Erythroblast (primary cell): Measurements from ENCODE around the gene DAB2IP.
"Not testable (repeated sequence)": the region's sequence is repeated elsewhere in the genome, so short reads cannot be mapped to it uniquely, and the experiment has no call there.

Experiments used
- DNase-seq, 2 experiments: peaks; one replicate each; lab custom pipeline; 2025; lab: John Stamatoyannopoulos, UW
- GATA1 ChIP-seq: IDR thresholded peaks from 2 replicates; pipeline ENCODE4 v1.6.1; 2011; ENCODE audit warnings: low read depth, mild to moderate bottlenecking, control low read depth, low read length, moderate library complexity
- POLR2A ChIP-seq: IDR thresholded peaks from 2 replicates; pipeline ENCODE4 v1.6.1; 2011; ENCODE audit warnings: mild to moderate bottlenecking, low read length

The DAB2IP gene

GRCh38 chr9:121780177-121781040 is 129.0 kb downstream of the DAB2IP start:
- TF ChIP-seq POLR2A = no peak
- no peak for TF ChIP-seq GATA1
- DNase-seq = no peak

- TF ChIP-seq GATA1 (no peak), POLR2A (no peak)
- no peak for DNase-seq
Observed at GRCh38 chr9:121781145-121781548, 129.7 kb downstream of the DAB2IP start.

DNA sequence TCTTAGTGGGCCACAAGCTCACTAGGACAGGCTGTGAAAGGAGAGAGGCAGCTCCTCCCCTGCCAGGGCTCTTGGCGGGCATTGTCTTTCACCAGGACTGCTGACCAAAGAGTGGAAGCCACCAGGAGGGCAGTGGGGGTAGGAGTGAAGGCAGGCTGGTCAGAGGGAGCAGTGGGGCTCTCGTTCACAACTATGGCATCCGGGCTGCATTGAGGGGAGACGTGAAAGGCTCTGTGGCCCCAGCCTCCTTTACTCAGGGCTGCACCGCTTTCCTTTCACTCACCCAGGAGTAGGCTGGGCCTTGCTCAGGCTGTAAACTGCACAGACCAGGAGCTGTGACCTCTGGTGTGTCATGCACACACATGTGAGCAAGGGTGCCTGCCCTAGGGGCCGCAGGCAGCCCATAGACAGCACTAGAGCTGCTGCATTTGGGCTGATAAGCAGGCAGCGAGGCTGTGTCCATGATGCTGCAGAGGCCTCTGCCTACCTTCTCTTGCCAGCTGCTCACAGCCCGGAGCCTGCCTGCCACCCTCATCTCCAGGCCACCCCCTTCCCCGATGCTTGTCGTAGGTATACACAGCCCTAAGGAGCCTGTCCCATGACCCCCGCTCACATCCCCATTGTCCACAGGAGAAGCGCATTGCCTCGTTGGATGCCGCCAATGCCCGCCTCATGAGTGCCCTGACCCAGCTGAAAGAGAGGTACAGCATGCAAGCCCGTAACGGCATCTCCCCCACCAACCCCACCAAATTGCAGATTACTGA is 130.4 kb downstream of the DAB2IP start:
- no peak for TF ChIP-seq POLR2A
- TF ChIP-seq GATA1 = no peak
- DNase-seq = no peak

DNA sequence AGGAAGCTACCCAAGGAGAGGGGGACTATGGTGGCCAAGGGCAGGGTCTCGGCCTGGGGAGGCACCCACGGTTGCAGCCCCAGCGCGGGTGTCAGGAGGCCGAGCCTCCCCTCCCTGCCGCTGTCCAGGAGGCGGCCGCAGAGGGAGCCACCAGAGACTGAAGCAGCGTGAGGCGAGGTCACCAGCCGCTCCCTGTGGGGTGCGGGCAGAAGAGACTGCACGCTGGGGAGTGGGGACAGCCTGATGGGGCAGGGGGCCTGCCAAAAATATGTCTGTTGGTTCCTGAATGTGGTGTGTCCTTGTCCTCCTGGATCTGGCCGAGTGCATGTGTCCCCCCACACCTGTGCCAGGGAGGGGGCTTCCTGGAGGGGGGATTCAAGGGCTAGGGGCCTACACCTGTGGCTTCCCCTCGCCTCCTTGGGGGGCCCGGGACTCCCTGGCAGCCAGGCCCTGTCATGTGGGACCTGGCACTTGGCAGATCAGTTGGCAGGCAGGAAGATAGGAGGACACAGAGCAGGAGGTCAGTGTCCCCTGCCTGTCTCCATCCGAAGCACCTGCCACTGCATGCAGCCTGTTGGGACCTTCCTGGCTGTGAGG is 131.2 kb downstream of the DAB2IP start:
- no peak for DNase-seq
- TF ChIP-seq POLR2A = no peak
- no peak for TF ChIP-seq GATA1

GRCh38 chr9:121783111-121783510 is 131.7 kb downstream of the DAB2IP start:
- DNase-seq = no peak
- TF ChIP-seq POLR2A (no peak), GATA1 (no peak)

DNA sequence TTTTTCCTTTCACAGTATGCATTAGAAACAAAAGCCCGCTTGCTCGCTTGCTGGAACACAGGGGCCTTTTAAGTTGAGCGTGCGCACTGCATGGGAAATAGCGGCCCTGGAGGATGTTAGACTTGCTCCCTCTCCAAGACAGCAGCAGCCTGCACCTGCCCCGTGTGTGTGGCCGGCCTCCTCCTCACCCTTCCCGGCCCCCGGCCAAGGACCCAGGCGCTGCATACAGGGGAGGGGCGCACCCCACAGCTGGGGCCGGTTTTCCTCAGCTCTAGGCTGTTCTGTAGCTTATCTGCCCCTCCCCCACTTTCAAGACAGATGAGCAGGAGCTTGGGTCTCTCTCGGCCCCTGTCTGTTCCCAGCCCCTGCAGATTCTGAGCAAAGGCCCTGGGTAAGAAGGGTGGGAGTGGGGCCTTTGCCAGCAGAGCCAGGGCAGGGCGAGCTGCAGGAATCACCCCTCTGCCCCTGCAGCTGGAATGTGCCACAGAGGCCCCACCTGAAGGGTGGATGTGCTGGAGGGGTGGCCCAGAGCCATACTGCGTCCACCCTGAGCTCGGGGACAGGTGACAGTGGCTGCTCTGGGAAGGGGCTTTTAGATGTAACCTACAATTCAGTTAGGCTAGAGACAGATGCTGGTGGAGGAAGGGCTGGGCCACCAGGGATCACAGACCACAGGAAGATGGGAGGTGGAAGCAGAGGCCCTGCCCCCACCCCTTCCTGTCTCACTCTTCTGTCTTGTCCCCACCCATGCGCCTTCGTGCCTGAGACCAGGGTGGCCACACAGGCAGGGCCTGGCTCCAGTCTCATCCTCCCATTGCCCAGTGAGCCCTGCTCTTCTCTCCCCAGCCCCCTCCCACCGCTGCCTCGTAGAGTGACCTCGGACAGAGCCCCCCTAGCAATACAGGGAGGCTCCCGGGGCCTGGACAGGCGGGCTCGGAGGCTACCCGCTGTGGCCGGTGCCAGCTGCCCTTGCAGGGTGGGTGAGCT is 132.4 kb downstream of the DAB2IP start:
- no peak for DNase-seq
- TF ChIP-seq GATA1 (no peak), POLR2A (no peak)

- TF ChIP-seq POLR2A = no peak
- TF ChIP-seq GATA1 = no peak
- DNase-seq = no peak
Observed at GRCh38 chr9:121784731-121785411, 133.4 kb downstream of the DAB2IP start.

GRCh38 chr9:121785673-121786542 is 134.5 kb downstream of the DAB2IP start:
- no peak for DNase-seq
- no peak for TF ChIP-seq POLR2A
- no peak for TF ChIP-seq GATA1

GRCh38 chr9:121786543-121786948 is 135.1 kb downstream of the DAB2IP start:
- TF ChIP-seq GATA1 (no peak), POLR2A (no peak)
- no peak for DNase-seq

- TF ChIP-seq POLR2A (no peak), GATA1 (no peak)
- no peak for DNase-seq
Observed at GRCh38 chr9:121786998-121787422, 135.6 kb downstream of the DAB2IP start.

DNA sequence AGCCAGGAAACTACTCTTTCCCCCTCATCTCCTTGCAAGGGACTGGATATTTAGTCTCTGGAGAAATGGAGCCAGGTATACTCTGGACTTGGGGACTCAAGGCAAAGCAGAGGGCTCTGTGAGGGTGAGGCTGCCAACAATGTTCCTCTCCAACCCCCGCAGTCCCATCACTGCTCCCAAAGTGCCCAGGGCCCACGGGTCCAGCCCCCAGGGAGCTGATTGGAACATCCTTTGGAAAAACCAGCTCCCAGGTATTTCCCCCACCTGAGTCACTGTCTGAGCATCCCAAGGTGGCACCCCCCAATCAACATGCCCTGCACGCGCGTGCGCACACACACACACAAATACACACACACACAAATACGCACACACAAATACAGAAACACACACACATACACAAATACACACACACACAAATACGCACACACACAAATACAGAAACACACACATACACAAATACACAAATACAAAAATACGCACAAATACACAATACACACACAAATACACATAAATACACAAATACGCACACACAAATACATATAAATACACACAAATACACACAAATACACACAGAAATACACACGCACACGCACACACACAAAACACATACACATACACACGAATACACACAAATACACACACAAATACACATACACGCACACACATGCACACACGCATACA is 137.4 kb downstream of the DAB2IP start:
- DNase-seq = no peak
- TF ChIP-seq POLR2A = no peak
- no peak for TF ChIP-seq GATA1

DNA sequence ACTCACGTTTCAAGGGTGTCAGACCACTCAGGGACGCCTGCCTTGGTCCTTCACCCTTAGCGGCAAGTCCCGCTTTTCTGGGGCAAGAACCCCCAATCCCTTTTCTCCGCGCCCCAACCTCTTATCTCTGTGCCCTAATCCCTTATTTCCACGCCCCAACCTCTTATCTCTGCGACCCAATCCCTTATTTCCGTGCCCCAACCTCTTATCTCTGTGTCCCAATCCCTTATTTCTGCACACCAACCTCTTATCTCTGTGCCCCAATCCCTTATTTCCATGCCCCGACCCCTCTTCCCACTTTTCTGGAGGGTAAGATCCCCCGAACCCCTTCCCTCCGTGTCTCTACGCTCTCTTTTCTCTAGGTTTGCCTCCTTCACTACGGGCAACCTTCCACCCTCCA is 139.4 kb downstream of the DAB2IP start:
- TF ChIP-seq POLR2A (no peak), GATA1 (no peak)
- no peak for DNase-seq

GRCh38 chr9:121792476-121792875 is 141.0 kb downstream of the DAB2IP start:
- not testable (repeated sequence) for DNase-seq

DNA sequence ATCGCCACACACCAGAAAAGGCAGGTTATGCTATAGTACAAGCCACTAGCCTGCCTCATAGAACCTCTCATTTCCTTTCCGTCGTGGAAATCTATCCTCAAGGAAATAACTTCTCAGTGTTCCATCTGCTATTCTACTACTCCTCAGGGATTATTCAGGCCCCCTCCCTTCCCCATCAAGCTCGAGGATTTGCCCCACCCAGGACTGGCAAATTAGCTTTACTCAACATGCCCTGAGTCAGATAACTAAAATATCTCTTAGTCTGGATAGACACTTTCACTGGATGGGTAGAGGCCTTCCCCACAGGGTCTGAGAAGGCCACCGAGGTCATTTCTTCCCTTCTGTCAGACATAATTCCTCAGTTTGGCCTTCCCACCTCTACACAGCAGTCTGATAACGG is 142.9 kb downstream of the DAB2IP start:
- DNase-seq = not testable (repeated sequence)
